Neural progenitor cell (in vitro differentiated cells): Measurements from ENCODE around the gene SELENOO. TPM values are rescaled to one million over a fixed set of nuclear protein-coding genes. Genes with fewer than 3 reads are reported as not detected.

Experiments
- DNase-seq: peaks from one replicate; pipeline ENCODE4 v3.0.0-alpha.2; 2016; ENCODE audit warnings: low spot score
- H2AFZ ChIP-seq: fragments of 200-600 bp; sonication (generic); replicated peaks from 2 replicates; pipeline ENCODE4 v1.6.1; 2016; ENCODE audit warnings: antibody characterized with exemption
- H3F3A ChIP-seq: fragments of 200-600 bp; sonication (generic); 2 replicates; pipeline ENCODE4 v1.6.1; 2016; ENCODE audit warnings: antibody characterized with exemption, low read depth
- H3K27ac ChIP-seq: fragments of 200-600 bp; sonication (generic); 2 replicates; pipeline ENCODE4 v1.5.1; 2016; ENCODE audit warnings: mild to moderate bottlenecking
- H3K27me3 ChIP-seq: fragments of 200-600 bp; sonication (generic); 2 replicates; pipeline ENCODE4 v1.6.1; 2016; ENCODE audit warnings: mild to moderate bottlenecking, moderate library complexity
- H3K36me3 ChIP-seq: fragments of 200-600 bp; sonication (generic); 2 replicates; pipeline ENCODE4 v1.5.1; 2016
- H3K4me1 ChIP-seq: fragments of 200-600 bp; sonication (generic); 2 replicates; pipeline ENCODE4 v1.6.1; 2016; ENCODE audit warnings: mixed run types
- H3K4me2 ChIP-seq: fragments of 200-600 bp; sonication (generic); 2 replicates; pipeline ENCODE4 v1.6.1; 2016
- H3K4me3 ChIP-seq: fragments of 200-600 bp; sonication (generic); 2 replicates; pipeline ENCODE4 v1.5.1; 2016
- H3K79me2 ChIP-seq: fragments of 200-600 bp; sonication (generic); 2 replicates; pipeline ENCODE4 v1.6.1; 2016; ENCODE audit warnings: low read depth
- H3K9ac ChIP-seq: fragments of 200-600 bp; sonication (generic); 2 replicates; pipeline ENCODE4 v1.6.1; 2016
- H3K9me3 ChIP-seq: fragments of 200-600 bp; sonication (generic); 2 replicates; pipeline ENCODE4 v1.5.1; 2016; ENCODE audit warnings: low read depth
- H4K20me1 ChIP-seq: fragments of 200-600 bp; sonication (generic); 2 replicates; pipeline ENCODE4 v1.6.1; 2016; ENCODE audit warnings: low read depth
- H3K27ac Mint-ChIP-seq: 3 replicates; pipeline ENCODE4 v1.8.0; 2021; ENCODE audit warnings: mixed read lengths
- H3K27me3 Mint-ChIP-seq: 2 replicates; pipeline ENCODE4 v1.8.0; 2022; ENCODE audit warnings: low read depth, mild to moderate bottlenecking, inconsistent platforms, moderate library complexity, mixed read lengths; ENCODE audit not compliant: insufficient read depth
- H3K36me3 Mint-ChIP-seq: 3 replicates; pipeline ENCODE4 v1.8.0; 2021; ENCODE audit warnings: mixed read lengths
- H3K4me1 Mint-ChIP-seq: 3 replicates; pipeline ENCODE4 v1.8.0; 2021; ENCODE audit warnings: mixed read lengths
- H3K4me3 Mint-ChIP-seq: 3 replicates; pipeline ENCODE4 v1.8.0; 2021; ENCODE audit warnings: mild to moderate bottlenecking, moderate library complexity, mixed read lengths
- H3K9me3 Mint-ChIP-seq: 3 replicates; pipeline ENCODE4 v1.8.0; 2020; ENCODE audit warnings: mixed read lengths
- EZH2 ChIP-seq: fragments of 200-600 bp; sonication (generic); IDR thresholded peaks from 2 replicates; pipeline ENCODE4 v1.6.1; 2017; ENCODE audit warnings: antibody characterized with exemption, mild to moderate bottlenecking, moderate library complexity
- EZH2phosphoT487 ChIP-seq: fragments of 200-600 bp; sonication (generic); IDR thresholded peaks from 2 replicates; pipeline ENCODE4 v1.6.1; 2017; ENCODE audit warnings: antibody characterized with exemption
- total RNA-seq: library from RNA; depleted of rRNA; stranded (reverse); fragments of >200 nt; gene quantifications from 2 replicates; pipeline ENCODE4 v1.2.3, GENCODE V29; 2015; ENCODE audit warnings: low replicate concordance
- TF ChIP-seq, protein P1 (sequence below): fragments of 200-600 bp; sonication (generic); IDR thresholded peaks from 2 replicates; pipeline ENCODE4 v1.5.1; 2017; ENCODE audit warnings: antibody characterized with exemption, mild to moderate bottlenecking

Gene SELENOO
- total RNA-seq, 1 donor from 2014 or later: 7.6 TPM

DNA sequence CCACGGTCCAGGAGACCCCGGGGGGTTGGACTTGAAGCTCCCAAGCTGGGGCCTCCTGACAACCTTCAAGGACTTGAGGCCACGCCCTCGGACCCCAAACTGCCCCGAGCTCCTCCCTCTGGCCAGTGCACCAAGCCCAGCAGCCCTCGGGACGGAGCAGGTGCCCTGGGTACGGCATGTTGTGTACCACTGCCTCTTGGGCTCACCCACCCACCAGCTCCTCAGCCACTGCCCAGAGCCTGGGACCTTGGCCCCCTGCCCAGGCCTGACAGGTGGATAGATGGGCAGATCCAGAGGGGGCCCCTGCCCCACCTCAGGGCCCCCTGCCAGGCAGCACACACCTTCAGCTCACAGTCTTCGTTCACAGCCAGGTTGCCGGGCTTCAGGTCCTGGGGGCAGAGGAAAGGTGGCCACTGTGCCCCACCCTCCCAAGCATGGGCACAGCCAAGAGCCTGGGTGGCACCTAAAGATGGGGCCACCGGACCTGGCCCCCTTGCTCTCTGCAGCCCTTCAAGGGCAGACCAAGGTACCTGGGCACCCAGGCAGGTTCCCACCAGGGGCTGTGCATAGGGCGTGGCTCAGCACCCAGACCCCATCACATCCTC lies 55.5 kb downstream of the SELENOO start:
- Mint-ChIP-seq H3K36me3 (no peaks in the 10 kb centered on the region), H3K4me3 (no peak overlapping the region), H3K27ac (no peak overlapping the region), H3K4me1 (no peaks in the 10 kb centered on the region), H3K9me3 (no peaks in the 10 kb centered on the region), H3K27me3 (peaks cover 6% of the 10 kb centered on the region)
- no peak overlapping the region for H3K27ac ChIP-seq
- no peak overlapping the region for H2AFZ ChIP-seq
- no peak for DNase-seq
- no peak overlapping the region for H3K9ac ChIP-seq
- peaks cover 13% of the 10 kb centered on the region for H3K27me3 ChIP-seq
- TF ChIP-seq, protein P1, sequence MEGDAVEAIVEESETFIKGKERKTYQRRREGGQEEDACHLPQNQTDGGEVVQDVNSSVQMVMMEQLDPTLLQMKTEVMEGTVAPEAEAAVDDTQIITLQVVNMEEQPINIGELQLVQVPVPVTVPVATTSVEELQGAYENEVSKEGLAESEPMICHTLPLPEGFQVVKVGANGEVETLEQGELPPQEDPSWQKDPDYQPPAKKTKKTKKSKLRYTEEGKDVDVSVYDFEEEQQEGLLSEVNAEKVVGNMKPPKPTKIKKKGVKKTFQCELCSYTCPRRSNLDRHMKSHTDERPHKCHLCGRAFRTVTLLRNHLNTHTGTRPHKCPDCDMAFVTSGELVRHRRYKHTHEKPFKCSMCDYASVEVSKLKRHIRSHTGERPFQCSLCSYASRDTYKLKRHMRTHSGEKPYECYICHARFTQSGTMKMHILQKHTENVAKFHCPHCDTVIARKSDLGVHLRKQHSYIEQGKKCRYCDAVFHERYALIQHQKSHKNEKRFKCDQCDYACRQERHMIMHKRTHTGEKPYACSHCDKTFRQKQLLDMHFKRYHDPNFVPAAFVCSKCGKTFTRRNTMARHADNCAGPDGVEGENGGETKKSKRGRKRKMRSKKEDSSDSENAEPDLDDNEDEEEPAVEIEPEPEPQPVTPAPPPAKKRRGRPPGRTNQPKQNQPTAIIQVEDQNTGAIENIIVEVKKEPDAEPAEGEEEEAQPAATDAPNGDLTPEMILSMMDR: no peak
- TF ChIP-seq EZH2phosphoT487: no peak
- no peak for TF ChIP-seq EZH2
- no peak overlapping the region for H3K4me3 ChIP-seq
- no peaks in the 10 kb centered on the region for H3K4me1 ChIP-seq
- H4K20me1 ChIP-seq: peaks cover 52% of the 10 kb centered on the region
- no peaks in the 10 kb centered on the region for H3K79me2 ChIP-seq
- no peaks in the 10 kb centered on the region for H3K9me3 ChIP-seq
- no peak overlapping the region for H3K4me2 ChIP-seq
- H3K36me3 ChIP-seq: no peaks in the 10 kb centered on the region
- peaks cover 13% of the 10 kb centered on the region for H3F3A ChIP-seq

DNA sequence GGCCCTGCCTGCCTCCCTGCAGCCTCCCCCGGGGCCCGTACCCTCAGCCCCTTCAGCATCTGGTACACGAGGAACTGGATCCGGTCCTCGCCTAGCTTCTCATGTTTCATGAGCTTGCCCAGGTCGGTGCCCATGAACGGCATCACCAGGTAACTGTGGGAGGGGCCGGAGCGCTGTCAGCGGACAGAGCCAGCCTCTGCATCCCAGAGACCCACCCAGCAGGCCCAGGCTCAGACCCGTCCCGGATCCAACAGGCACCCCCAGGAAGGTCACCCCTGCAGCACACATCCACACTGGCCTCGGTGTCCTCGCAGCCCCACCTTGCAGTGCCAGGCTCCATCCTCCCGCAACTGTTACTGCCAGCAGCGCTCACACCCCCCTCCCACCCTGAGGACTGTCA lies 56.2 kb downstream of the SELENOO start:
- H3K4me1 Mint-ChIP-seq: peaks cover under 1% of the 10 kb centered on the region
- no peaks in the 10 kb centered on the region for H3K36me3 ChIP-seq

DNA sequence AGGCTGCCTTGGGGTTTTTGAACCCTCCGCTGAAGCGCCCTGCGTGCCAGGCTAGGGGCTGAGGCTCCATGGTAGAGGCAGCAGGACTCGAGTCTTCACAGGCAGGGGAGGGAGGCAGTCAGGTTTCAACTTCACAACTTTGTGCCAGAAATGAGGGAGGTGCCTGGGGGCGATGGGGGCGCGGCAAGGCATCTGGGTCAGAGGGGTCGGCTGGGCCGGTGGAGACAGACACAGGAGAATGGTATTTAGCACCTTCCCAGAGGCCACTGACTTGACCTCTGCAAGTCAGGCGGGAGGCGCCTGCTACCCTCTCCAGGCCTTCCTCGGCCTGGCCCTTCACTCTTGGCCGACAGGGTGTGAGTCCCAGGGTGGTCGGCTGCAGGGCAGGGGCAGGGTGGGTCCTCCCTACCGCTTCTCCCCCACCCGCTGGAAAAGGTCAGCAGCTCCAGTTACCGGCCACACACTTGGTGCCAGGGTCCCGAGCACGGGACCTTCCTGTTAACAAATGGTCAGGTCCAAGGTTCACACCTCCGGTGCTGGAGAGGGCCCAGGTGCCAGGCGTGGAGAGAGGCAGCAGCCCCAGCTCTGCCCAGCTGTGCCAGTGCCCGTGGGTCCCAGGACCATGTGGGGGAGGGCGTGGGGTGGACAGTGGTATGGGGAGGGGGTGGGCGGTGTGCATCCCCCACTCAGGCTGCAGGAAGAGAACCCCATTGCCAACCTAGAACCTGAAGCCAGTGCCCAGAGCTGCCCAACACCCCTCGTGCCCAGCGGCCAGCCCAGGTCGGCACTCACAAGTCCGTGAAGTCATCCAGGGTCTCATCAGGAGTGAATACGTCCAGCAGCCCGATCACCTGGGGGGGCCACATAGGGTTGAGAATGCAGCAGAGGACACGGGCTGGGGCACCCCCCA lies 56.9 kb downstream of the SELENOO start:
- Histone ChIP-seq H3K4me1 (peaks cover 10% of the 10 kb centered on the region), H3K79me2 (no peaks in the 10 kb centered on the region), H3K4me2 (no peak overlapping the region), H3K4me3 (no peak overlapping the region), H3K27me3 (peaks cover 24% of the 10 kb centered on the region), H2AFZ (no peak overlapping the region), H3K9me3 (no peaks in the 10 kb centered on the region), H3K36me3 (no peaks in the 10 kb centered on the region), H3F3A (peaks cover 5% of the 10 kb centered on the region), H3K27ac (no peak overlapping the region), H3K9ac (no peak overlapping the region), H4K20me1 (peaks cover 40% of the 10 kb centered on the region)
- Mint-ChIP-seq H3K27ac (no peak overlapping the region), H3K9me3 (no peaks in the 10 kb centered on the region), H3K36me3 (no peaks in the 10 kb centered on the region), H3K4me3 (no peak overlapping the region), H3K4me1 (peaks cover 4% of the 10 kb centered on the region), H3K27me3 (peaks cover 10% of the 10 kb centered on the region)
- TF ChIP-seq, protein P1: no peak
- no peak for TF ChIP-seq EZH2
- TF ChIP-seq EZH2phosphoT487: no peak
- DNase-seq: no peak

More for the DNA sequence above, 56.2 kb downstream of the SELENOO start:
- H3K27ac Mint-ChIP-seq: no peak overlapping the region
- H3K27me3 Mint-ChIP-seq: peaks cover 7% of the 10 kb centered on the region
- Histone ChIP-seq H3K79me2 (no peaks in the 10 kb centered on the region), H3K4me3 (no peak overlapping the region), H3K4me2 (no peak overlapping the region), H3K27ac (no peak overlapping the region), H3K4me1 (peaks cover 3% of the 10 kb centered on the region), H3K9ac (no peak overlapping the region), H3K27me3 (peaks cover 18% of the 10 kb centered on the region), H4K20me1 (peaks cover 46% of the 10 kb centered on the region), H3K9me3 (no peaks in the 10 kb centered on the region), H2AFZ (no peak overlapping the region), H3F3A (peaks cover 6% of the 10 kb centered on the region)
- DNase-seq: no peak
- no peaks in the 10 kb centered on the region for H3K9me3 Mint-ChIP-seq
- no peak overlapping the region for H3K4me3 Mint-ChIP-seq
- H3K36me3 Mint-ChIP-seq: no peaks in the 10 kb centered on the region
- TF ChIP-seq EZH2phosphoT487 (no peak), EZH2 (no peak)
- TF ChIP-seq, protein P1: no peak
